MM.1S (cell line): ENCODE results near the gene OTUD4.
A peak's percentile ranks its signal among the peaks of the same experiment; 100 is the strongest.

Source experiments
- DNase-seq: peaks from one replicate; pipeline ENCODE4 v3.0.0-alpha.2; 2015
- H2AFZ ChIP-seq: fragments of 300-600 bp; sonication (generic); 2 replicates; pipeline ENCODE4 v1.6.0; 2016; ENCODE audit warnings: antibody characterized with exemption, low read length
- H3F3A ChIP-seq: fragments of 300-600 bp; sonication (generic); 2 replicates; pipeline ENCODE4 v1.6.1; 2016; ENCODE audit warnings: mild to moderate bottlenecking, antibody characterized with exemption, low read length, moderate library complexity, mixed read lengths; ENCODE audit not compliant: insufficient read depth
- H3K27ac ChIP-seq: fragments of 300-600 bp; sonication (generic); 2 replicates; pipeline ENCODE4 v1.5.1; 2016; ENCODE audit warnings: mild to moderate bottlenecking, low read length
- H3K27me3 ChIP-seq: fragments of 300-600 bp; sonication (generic); replicated peaks from 2 replicates; pipeline ENCODE4 v1.6.0; 2016; ENCODE audit warnings: low read length; ENCODE audit not compliant: insufficient read depth
- H3K36me3 ChIP-seq: fragments of 300-600 bp; sonication (generic); replicated peaks from 2 replicates; pipeline ENCODE4 v1.6.1; 2016; ENCODE audit warnings: mild to moderate bottlenecking, low read length, mixed read lengths; ENCODE audit not compliant: insufficient read depth
- H3K4me1 ChIP-seq: fragments of 300-600 bp; sonication (generic); 2 replicates; pipeline ENCODE4 v1.6.1; 2016; ENCODE audit warnings: low read length, mixed read lengths
- H3K4me2 ChIP-seq: fragments of 300-600 bp; sonication (generic); 2 replicates; pipeline ENCODE4 v1.6.0; 2016; ENCODE audit warnings: low read depth, low read length
- H3K4me3 ChIP-seq: fragments of 300-600 bp; sonication (generic); 2 replicates; pipeline ENCODE4 v1.5.1; 2016; ENCODE audit warnings: low read length, mixed read lengths
- H3K79me2 ChIP-seq: fragments of 300-600 bp; sonication (generic); 2 replicates; pipeline ENCODE4 v1.6.1; 2016; ENCODE audit warnings: mixed run types, low read length, mixed read lengths
- H3K9ac ChIP-seq: fragments of 300-600 bp; sonication (generic); 2 replicates; pipeline ENCODE4 v1.6.1; 2016; ENCODE audit warnings: low read length, mixed read lengths
- H3K9me2 ChIP-seq: fragments of 300-600 bp; sonication (generic); replicated peaks from 2 replicates; pipeline ENCODE4 v1.6.1; 2016; ENCODE audit warnings: mild to moderate bottlenecking, low read length, mixed read lengths; ENCODE audit not compliant: insufficient read depth
- H3K9me3 ChIP-seq: fragments of 300-600 bp; sonication (generic); replicated peaks from 2 replicates; pipeline ENCODE4 v1.6.1; 2016; ENCODE audit warnings: mild to moderate bottlenecking, low read length, mixed read lengths; ENCODE audit not compliant: insufficient read depth
- H4K20me1 ChIP-seq: fragments of 300-600 bp; sonication (generic); 2 replicates; pipeline ENCODE4 v1.6.1; 2016; ENCODE audit warnings: mild to moderate bottlenecking, low read length, moderate library complexity, mixed read lengths; ENCODE audit not compliant: insufficient read depth
- EZH2 ChIP-seq: fragments of 300-600 bp; sonication (generic); optimal IDR thresholded peaks from 2 replicates; pipeline ENCODE3; 2017; ENCODE audit warnings: low read depth, mild to moderate bottlenecking, antibody characterized with exemption, low read length, mixed read lengths
- EZH2phosphoT487 ChIP-seq: fragments of 300-600 bp; sonication (generic); IDR thresholded peaks from 2 replicates; pipeline ENCODE4 v1.6.1; 2018; ENCODE audit warnings: antibody characterized with exemption, low read length
- TF ChIP-seq, protein P1 (sequence below): fragments of 300-600 bp; sonication (generic); IDR thresholded peaks from 2 replicates; pipeline ENCODE4 v1.5.1; 2016; ENCODE audit warnings: antibody characterized with exemption, low read length, mixed read lengths

OTUD4 gene

GRCh38 chr4:145195167-145195952, 15.0 kb upstream of the OTUD4 start:
- no peak overlapping the region for H3K4me3 ChIP-seq
- H3K79me2 ChIP-seq, result no peaks in the 10 kb centered on the region
- no peak overlapping the region for H2AFZ ChIP-seq
- H3K9me3 ChIP-seq, result no peaks in the 10 kb centered on the region
- no peak for TF ChIP-seq EZH2
- TF ChIP-seq, protein P1, sequence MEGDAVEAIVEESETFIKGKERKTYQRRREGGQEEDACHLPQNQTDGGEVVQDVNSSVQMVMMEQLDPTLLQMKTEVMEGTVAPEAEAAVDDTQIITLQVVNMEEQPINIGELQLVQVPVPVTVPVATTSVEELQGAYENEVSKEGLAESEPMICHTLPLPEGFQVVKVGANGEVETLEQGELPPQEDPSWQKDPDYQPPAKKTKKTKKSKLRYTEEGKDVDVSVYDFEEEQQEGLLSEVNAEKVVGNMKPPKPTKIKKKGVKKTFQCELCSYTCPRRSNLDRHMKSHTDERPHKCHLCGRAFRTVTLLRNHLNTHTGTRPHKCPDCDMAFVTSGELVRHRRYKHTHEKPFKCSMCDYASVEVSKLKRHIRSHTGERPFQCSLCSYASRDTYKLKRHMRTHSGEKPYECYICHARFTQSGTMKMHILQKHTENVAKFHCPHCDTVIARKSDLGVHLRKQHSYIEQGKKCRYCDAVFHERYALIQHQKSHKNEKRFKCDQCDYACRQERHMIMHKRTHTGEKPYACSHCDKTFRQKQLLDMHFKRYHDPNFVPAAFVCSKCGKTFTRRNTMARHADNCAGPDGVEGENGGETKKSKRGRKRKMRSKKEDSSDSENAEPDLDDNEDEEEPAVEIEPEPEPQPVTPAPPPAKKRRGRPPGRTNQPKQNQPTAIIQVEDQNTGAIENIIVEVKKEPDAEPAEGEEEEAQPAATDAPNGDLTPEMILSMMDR, result no peak
- no peak for TF ChIP-seq EZH2phosphoT487
- H3K27me3 ChIP-seq, result peaks cover 11% of the 10 kb centered on the region; the same call in 1 of the 2 replicates
- H3K9ac ChIP-seq, result no peak overlapping the region
- H3K36me3 ChIP-seq, result no peaks in the 10 kb centered on the region
- H3K9me2 ChIP-seq, result no peaks in the 10 kb centered on the region
- peaks cover 6% of the 10 kb centered on the region for H3K4me1 ChIP-seq
- no peak overlapping the region for H3K27ac ChIP-seq
- H3K4me2 ChIP-seq, result peak overlapping the region; percentile 45
- peak; percentile 70 for DNase-seq
- peaks cover 14% of the 10 kb centered on the region for H3F3A ChIP-seq
- no peaks in the 10 kb centered on the region for H4K20me1 ChIP-seq

DNA sequence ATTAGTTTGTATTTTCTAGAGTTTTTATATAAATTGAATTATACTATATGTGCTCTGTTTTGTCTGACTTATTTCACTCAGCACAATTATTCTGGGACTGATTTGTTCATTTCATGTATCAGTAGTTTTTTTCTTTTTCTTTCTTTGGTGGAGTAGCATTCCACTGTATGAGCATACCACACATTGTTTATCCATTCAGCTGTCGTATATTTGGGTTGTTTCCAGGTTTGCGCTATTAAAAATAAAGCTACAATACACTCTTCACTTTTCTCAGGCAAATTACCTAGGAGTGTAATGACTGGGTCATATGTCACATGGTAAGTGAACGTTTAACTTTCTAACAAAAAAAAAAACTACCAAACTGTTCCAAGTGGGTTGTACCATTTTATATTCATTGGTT, 9.6 kb upstream of the OTUD4 start:
- no peak overlapping the region for H3K4me3 ChIP-seq
- H3K79me2 ChIP-seq, result no peaks in the 10 kb centered on the region
- H3F3A ChIP-seq, result peaks cover 7% of the 10 kb centered on the region; the same call in 1 of the 2 replicates

GRCh38 chr4:145186729-145187128, 6.3 kb upstream of the OTUD4 start:
- DNase-seq, result peak; percentile 13
- Histone ChIP-seq H3K9me3 (no peaks in the 10 kb centered on the region), H3K27me3 (no peaks in the 10 kb centered on the region), H4K20me1 (no peaks in the 10 kb centered on the region), H3K9me2 (no peaks in the 10 kb centered on the region), H3F3A (peaks cover 12% of the 10 kb centered on the region), H3K4me3 (no peak overlapping the region), H3K4me2 (peak overlapping the region; percentile 48; the same call in 1 of the 2 replicates), H2AFZ (no peak overlapping the region), H3K36me3 (no peaks in the 10 kb centered on the region), H3K27ac (no peak overlapping the region), H3K79me2 (no peaks in the 10 kb centered on the region), H3K9ac (no peak overlapping the region), H3K4me1 (peaks cover 27% of the 10 kb centered on the region)
- TF ChIP-seq EZH2phosphoT487 (no peak), EZH2 (no peak)
- TF ChIP-seq, protein P1, result no peak

More for the DNA sequence above, 9.6 kb upstream of the OTUD4 start:
- Histone ChIP-seq H3K9me3 (no peaks in the 10 kb centered on the region), H3K27ac (no peak overlapping the region), H4K20me1 (no peaks in the 10 kb centered on the region), H3K27me3 (no peaks in the 10 kb centered on the region; the same call in 1 of the 2 replicates), H3K9me2 (no peaks in the 10 kb centered on the region), H3K36me3 (no peaks in the 10 kb centered on the region), H2AFZ (no peak overlapping the region), H3K4me1 (peaks cover 14% of the 10 kb centered on the region), H3K4me2 (no peak overlapping the region), H3K9ac (no peak overlapping the region)
- TF ChIP-seq, protein P1, result no peak
- TF ChIP-seq EZH2phosphoT487 (no peak), EZH2 (no peak)
- no peak for DNase-seq
